ENCODE data around the gene ZNF532. TPM values are rescaled to one million over a fixed set of nuclear protein-coding genes. Genes with fewer than 3 reads are reported as not detected.

Gene ZNF532
- total and polyA plus RNA-seq, 2 of the 13 experiments (the other 11 are each of a cell fraction or from before 2014, with no cell fraction given): not detected

DNA sequence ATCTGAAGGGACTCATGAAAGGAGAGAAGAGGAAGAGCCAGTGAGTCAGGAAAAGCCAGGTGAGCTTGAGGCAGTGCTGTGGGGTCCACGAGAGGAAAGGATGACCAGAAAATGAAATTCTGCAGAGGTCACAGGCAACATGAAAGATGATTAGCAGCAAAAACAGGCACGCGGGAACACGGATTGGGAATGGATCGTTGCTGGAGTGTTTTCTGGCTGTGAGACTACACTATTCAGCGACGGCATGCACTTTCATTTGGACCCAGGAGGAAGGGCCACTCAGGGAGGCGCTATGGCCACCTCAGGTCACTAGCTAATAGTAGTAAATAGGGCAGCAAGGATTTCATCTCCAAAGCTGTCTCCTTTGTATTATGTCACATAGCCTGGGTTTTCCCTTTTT, 44.8 kb downstream of the ZNF532 start:
- no peaks in the 10 kb centered on the region for H3K36me3 ChIP-seq (replicated peaks in 1 of 2; ENCODE audit: control insufficient read depth in 1 of 2, insufficient read depth in 2 of 2, low read length in 2 of 2)

More for the DNA sequence above, 44.8 kb downstream of the ZNF532 start:
- H3K79me2 ChIP-seq (ENCODE audit: insufficient read depth, low read length): no peaks in the 10 kb centered on the region
- H3K27ac ChIP-seq (ENCODE audit: extremely low read length, insufficient read depth, low read length): no peak overlapping the region
- no peaks in the 10 kb centered on the region for H4K20me1 ChIP-seq (ENCODE audit: insufficient read depth, low read length)
- FAIRE-seq (no peak), ATAC-seq (no peak), DNase-seq (ENCODE audit: low spot score) (no peak)
- ChIA-PET POLR2A (no interaction called here), CTCF (ENCODE audit: low intra/inter-chr PET ratio, low total read pairs) (no interaction called here)
- 15% methylated on average over 8 of the region's 8 CpGs for WGBS (ENCODE audit: low lambda C conversion rate)
- H2AFZ ChIP-seq (ENCODE audit: low read length): no peak overlapping the region
- TF ChIP-seq NFIC (IDR thresholded peaks at IDR 0.05; ENCODE audit: low read length) (no peak), MTF2 (CRISPR knock-in tag; IDR thresholded peaks at IDR 0.05; ENCODE audit: borderline replicate concordance) (no peak), ZNF20 (CRISPR knock-in tag; IDR thresholded peaks at IDR 0.05) (no peak), RBAK (CRISPR knock-in tag; IDR thresholded peaks at IDR 0.05) (no peak), ZNF10 (CRISPR knock-in tag; IDR thresholded peaks at IDR 0.05; ENCODE audit: borderline replicate concordance, low read depth) (no peak), ZBTB20 (CRISPR knock-in tag; IDR thresholded peaks at IDR 0.05; ENCODE audit: borderline replicate concordance, low read depth) (no peak), NFE2L1 (CRISPR knock-in tag; IDR thresholded peaks at IDR 0.05; ENCODE audit: borderline replicate concordance) (no peak)
- TF ChIP-seq, protein P1, sequence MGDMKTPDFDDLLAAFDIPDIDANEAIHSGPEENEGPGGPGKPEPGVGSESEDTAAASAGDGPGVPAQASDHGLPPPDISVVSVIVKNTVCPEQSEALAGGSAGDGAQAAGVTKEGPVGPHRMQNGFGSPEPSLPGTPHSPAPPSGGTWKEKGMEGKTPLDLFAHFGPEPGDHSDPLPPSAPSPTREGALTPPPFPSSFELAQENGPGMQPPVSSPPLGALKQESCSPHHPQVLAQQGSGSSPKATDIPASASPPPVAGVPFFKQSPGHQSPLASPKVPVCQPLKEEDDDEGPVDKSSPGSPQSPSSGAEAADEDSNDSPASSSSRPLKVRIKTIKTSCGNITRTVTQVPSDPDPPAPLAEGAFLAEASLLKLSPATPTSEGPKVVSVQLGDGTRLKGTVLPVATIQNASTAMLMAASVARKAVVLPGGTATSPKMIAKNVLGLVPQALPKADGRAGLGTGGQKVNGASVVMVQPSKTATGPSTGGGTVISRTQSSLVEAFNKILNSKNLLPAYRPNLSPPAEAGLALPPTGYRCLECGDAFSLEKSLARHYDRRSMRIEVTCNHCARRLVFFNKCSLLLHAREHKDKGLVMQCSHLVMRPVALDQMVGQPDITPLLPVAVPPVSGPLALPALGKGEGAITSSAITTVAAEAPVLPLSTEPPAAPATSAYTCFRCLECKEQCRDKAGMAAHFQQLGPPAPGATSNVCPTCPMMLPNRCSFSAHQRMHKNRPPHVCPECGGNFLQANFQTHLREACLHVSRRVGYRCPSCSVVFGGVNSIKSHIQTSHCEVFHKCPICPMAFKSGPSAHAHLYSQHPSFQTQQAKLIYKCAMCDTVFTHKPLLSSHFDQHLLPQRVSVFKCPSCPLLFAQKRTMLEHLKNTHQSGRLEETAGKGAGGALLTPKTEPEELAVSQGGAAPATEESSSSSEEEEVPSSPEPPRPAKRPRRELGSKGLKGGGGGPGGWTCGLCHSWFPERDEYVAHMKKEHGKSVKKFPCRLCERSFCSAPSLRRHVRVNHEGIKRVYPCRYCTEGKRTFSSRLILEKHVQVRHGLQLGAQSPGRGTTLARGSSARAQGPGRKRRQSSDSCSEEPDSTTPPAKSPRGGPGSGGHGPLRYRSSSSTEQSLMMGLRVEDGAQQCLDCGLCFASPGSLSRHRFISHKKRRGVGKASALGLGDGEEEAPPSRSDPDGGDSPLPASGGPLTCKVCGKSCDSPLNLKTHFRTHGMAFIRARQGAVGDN (CRISPR knock-in tag; IDR thresholded peaks at IDR 0.05): no peak
- H3K4me1 ChIP-seq (ENCODE audit: insufficient read depth, low read length): no peaks in the 10 kb centered on the region
- in situ Hi-C loops (cut with HindIII; ENCODE audit: extremely low pct_ligation_motif_present, low pct_unique_long_range_greater_than_20kb) (no loop called here), intact Hi-C loops (cut with micrococcal nuclease; ENCODE audit: unreplicated experiment) (no loop called here)
- H3K4me3 ChIP-seq (replicated peaks in 1 of 3; ENCODE audit: insufficient read depth in 1 of 3, low read depth in 2 of 3, low read length in 3 of 3): no peak overlapping the region
- H3K27me3 ChIP-seq (ENCODE audit: control insufficient read depth in 1 of 2, insufficient read depth in 2 of 2, low read length in 2 of 2): peaks cover 3 to 42% of the 10 kb centered on the region in 2 experiments; a peak in 3 of 5 replicates
- no TSS peak for BruUV-seq (replicated peaks)
- H3K4me2 ChIP-seq (ENCODE audit: low read depth, low read length): no peak overlapping the region
- H3K9ac ChIP-seq (ENCODE audit: insufficient read depth, low read depth, low read length): no peak overlapping the region
- no peaks in the 10 kb centered on the region for H3K9me3 ChIP-seq (ENCODE audit: low read length)
